GM10266 (cell line): ENCODE measurements around the gene HYCC2.

Source experiments
- DNase-seq: peaks from one replicate; pipeline ENCODE4 v3.0.0; 2012; ENCODE audit errors: extremely low spot score
- TF ChIP-seq, protein P1 (sequence below): IDR thresholded peaks from 2 replicates; pipeline ENCODE4 v1.5.1; 2012; ENCODE audit warnings: mild to moderate bottlenecking, low read depth; ENCODE audit not compliant: control insufficient read depth, insufficient read depth; ENCODE audit errors: missing control alignments

Gene HYCC2

DNA sequence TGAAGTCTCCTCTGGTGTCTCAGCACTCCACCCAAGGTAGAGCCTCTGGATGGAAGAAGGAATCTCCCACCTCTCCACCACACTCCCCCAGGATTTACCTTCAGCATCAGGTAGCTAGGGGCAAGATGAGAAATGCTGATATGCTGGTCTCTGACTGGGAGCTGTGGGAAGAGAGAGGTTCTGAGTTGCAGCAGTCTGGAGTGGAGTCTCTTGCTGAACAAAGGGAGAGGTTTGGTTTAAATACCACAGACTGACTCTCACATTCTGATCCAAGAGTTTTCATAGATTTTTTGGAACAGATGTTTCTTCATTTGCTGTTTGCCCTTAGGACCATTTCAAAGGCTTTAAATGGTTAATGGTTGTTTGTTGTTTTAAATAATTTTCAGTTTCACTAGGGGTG is 43.4 kb upstream of the HYCC2 start:
- DNase-seq, result no peak
- TF ChIP-seq, protein P1, sequence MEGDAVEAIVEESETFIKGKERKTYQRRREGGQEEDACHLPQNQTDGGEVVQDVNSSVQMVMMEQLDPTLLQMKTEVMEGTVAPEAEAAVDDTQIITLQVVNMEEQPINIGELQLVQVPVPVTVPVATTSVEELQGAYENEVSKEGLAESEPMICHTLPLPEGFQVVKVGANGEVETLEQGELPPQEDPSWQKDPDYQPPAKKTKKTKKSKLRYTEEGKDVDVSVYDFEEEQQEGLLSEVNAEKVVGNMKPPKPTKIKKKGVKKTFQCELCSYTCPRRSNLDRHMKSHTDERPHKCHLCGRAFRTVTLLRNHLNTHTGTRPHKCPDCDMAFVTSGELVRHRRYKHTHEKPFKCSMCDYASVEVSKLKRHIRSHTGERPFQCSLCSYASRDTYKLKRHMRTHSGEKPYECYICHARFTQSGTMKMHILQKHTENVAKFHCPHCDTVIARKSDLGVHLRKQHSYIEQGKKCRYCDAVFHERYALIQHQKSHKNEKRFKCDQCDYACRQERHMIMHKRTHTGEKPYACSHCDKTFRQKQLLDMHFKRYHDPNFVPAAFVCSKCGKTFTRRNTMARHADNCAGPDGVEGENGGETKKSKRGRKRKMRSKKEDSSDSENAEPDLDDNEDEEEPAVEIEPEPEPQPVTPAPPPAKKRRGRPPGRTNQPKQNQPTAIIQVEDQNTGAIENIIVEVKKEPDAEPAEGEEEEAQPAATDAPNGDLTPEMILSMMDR, result no peak

DNA sequence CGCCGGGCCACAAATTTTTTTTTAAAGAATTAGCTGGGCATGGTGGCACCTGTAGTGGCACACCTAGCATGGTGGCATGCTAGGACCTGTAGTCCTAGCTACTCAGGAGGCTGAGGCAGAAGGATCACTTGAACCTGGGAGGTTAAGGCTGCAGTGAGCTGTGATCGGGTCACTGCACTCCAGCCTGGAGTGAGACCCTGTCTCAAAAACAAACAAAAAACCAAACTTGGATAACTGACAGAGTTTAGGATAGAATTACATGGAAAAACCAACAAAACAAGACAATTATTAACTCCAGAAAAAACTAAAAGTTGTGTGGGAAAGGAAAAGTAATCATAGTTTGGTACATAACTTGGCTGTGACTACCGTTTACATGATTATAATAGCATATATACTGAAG is 42.9 kb upstream of the HYCC2 start:
- TF ChIP-seq, protein P1, result no peak
- DNase-seq, result no peak

DNA sequence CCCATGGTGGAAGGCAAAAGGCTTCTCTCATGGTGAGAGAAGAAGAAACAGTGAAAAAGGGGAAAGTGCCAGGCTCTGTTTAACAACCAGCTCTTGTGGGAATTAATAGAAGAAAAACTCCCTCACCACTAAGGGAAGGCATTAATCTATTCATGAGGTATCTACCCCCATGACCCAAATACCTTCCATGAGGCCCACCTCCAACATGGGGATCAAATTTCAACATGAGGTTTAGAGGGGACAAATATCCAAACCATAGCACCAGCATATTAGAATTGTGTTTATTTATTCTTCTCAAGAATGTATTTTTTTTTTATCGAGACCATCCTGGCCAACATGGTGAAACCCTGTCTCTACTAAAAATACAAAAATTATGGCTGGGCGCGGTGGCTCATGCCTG is 39.6 kb upstream of the HYCC2 start:
- DNase-seq, result no peak
- TF ChIP-seq, protein P1, result no peak

DNA sequence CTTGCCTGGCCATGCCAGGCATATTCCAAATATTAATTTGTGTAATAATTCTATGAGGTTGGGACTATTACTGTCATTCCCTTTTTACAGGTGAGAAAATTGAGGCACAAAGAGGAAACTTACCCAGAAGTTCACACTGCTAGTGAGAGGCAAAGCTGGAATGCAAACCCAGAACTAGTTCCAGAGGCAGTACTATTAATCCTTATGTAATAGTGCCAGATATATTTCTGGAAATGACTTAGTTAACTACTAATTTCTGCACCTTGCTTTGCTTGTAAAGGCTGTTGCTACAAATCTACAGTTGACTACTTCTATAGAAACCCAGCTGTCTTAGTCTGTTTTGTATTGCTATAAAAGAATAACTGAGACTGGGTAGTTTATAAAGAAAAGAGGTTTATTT is 39.1 kb upstream of the HYCC2 start:
- DNase-seq, result no peak
- TF ChIP-seq, protein P1, result no peak

DNA sequence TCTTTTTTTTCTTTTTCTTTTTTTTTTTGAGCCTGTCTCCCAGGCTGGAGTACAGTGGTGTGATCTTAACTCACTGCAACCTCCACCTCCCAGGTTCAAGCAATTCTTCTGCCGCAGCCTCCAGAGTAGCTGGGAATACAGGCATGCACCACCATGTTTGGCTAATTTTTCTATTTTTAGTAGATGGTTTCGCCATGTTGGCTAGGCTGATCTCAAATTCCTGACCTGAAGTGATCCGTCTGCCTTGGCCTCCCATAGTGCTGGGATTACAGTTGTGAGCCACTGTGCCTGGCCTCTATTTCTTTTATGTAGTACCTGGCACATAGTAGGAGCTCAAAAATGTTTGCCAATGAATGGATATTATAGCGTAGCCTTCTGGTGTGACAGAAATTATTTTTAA is 37.7 kb upstream of the HYCC2 start:
- no peak for DNase-seq
- TF ChIP-seq, protein P1, result no peak

DNA sequence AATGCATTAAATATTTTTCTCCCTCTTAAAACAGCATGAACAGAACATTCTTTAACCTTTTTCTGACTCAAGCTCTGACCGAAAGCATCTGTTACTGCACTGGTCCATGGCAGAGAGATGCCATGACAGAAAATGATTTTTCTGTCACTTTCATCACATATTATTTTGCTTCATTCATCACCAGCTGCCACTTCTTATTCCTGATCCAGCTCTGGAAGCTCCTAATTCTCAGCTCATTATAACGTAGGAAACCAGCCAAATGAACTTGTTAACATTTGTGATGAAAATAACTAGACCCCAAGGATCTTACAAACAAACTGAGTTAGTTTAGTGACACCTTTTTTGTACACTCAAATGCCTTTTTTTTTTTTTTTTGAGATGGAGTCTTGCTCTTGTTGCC is 36.9 kb upstream of the HYCC2 start:
- no peak for DNase-seq
- TF ChIP-seq, protein P1, result no peak

DNA sequence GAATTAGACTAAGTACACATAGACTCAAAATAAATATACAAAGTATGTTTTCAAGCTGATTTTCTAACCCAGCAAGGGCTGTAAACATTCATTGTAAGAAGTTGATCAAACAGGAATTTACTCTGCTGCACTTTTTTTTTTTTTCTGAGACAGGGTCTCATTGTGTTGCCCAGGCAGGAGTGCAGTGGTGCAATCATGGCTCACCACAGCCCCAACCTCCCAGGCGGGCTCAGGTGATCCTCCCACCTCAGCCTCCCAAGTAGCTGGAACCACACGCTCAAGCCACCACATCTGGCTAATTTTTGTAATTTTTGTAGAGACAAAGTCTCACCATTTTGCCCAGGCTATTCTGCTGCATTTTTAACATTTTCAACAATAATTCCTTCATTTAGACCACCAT is 36.2 kb upstream of the HYCC2 start:
- TF ChIP-seq, protein P1, result no peak

More for the DNA sequence above, 36.2 kb upstream of the HYCC2 start:
- no peak for DNase-seq
